ENCODE results near the gene LTF. TPM values are rescaled to one million over a fixed set of nuclear protein-coding genes. Genes with fewer than 3 reads are reported as not detected.

Gene LTF
- total RNA-seq, 2 experiments from 2014 or later: not detected

DNA sequence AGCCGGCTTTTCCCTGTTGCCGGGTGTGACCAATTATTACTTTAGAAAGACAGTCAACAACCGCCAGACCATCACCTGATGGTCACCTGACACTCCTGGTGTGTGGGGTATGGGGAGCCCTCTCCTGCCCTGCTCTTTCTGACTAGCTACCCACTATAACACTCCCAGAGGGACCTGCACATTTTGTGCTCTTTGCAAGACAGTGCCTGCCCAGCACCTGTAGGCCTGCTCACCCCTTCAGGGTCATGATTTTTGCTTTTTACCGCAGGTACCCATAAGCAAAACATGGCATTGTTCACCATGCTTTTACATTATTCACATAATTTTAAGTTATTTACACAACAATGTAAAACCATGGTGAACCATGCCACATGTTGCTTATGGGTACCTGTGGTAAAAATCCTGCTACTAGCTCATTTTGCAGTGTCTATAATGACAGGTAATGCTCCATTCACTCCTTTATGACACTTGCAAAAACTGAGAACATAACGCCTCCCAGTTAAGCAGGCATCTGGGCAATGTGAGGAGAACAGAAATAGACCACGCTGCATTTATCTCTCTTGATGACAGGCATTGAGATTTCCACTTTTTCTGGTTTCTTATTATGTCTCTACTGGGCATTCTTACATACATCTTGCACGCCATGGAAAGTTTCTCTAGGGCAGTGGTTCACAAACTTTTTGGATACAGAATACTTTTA is 47.7 kb downstream of the LTF start:
- no peak for DNase-seq
- TF ChIP-seq, protein P1, sequence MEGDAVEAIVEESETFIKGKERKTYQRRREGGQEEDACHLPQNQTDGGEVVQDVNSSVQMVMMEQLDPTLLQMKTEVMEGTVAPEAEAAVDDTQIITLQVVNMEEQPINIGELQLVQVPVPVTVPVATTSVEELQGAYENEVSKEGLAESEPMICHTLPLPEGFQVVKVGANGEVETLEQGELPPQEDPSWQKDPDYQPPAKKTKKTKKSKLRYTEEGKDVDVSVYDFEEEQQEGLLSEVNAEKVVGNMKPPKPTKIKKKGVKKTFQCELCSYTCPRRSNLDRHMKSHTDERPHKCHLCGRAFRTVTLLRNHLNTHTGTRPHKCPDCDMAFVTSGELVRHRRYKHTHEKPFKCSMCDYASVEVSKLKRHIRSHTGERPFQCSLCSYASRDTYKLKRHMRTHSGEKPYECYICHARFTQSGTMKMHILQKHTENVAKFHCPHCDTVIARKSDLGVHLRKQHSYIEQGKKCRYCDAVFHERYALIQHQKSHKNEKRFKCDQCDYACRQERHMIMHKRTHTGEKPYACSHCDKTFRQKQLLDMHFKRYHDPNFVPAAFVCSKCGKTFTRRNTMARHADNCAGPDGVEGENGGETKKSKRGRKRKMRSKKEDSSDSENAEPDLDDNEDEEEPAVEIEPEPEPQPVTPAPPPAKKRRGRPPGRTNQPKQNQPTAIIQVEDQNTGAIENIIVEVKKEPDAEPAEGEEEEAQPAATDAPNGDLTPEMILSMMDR (IDR thresholded peaks at IDR 0.05): no peak
- Histone ChIP-seq H3K36me3 (ENCODE audit: insufficient read depth, low read length) (no peaks in the 10 kb centered on the region), H3K4me1 (ENCODE audit: insufficient read depth, low read length) (no peaks in the 10 kb centered on the region), H3K27ac (ENCODE audit: low read depth in 1 of 2, low read length in 2 of 2) (no peak overlapping the region), H3K27me3 (ENCODE audit: control insufficient read depth in 1 of 2, insufficient read depth in 2 of 2, low read length in 2 of 2) (no peaks in the 10 kb centered on the region), H3K4me3 (ENCODE audit: low read length) (no peak overlapping the region), H3K9me3 (ENCODE audit: control insufficient read depth in 1 of 2, insufficient read depth in 1 of 2, low read length in 2 of 2) (no peaks in the 10 kb centered on the region)
- Mint-ChIP-seq H3K27me3 (no peaks in the 10 kb centered on the region), H3K9me3 (no peaks in the 10 kb centered on the region), H3K36me3 (ENCODE audit: low read depth) (no peaks in the 10 kb centered on the region), H3K4me3 (no peak overlapping the region), H3K4me1 (ENCODE audit: low read depth) (no peaks in the 10 kb centered on the region), H3K27ac (no peak overlapping the region)
- intact Hi-C loops (cut with DNase I, micrococcal nuclease): no loop called here
- ChIA-PET CTCF (no interaction called here), POLR2A (no interaction called here)
- no peak for ATAC-seq (ENCODE audit: poor library complexity)

DNA sequence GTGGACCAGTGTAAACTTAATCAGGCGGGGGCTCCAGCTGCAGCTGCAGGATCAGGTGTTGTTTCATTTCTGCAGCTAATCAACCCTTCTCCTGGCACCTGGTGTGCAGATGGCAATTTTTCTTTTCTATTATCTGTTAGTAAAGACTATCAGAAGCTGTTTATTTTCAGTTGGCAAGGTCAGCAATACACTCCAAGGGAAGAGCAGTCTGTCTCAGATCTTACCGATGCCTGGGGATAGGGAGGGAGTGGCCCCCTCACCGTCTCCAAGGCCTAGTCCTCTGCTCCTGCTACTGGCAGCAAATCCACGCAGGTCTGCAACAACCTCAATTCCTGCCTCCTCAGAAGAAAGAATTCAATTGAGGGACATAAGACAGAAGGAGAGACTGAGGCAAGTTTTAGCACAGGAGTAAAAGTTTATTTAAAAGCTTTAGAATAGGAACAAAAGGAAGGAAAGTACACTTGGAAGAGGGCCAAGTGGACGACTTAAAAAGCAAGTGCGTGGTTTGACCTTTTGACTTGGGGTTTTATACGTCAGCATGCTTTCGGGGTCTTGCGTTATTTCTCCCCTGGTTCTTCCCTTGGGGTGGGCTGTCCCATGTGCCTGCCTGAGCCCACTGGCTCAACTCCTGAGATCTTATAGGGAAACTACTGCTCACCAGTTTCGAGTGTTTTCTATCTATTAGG is 48.4 kb downstream of the LTF start:
- ATAC-seq (ENCODE audit: poor library complexity): no peak
- H3K27ac Mint-ChIP-seq: no peak overlapping the region
- H3K27me3 ChIP-seq (ENCODE audit: control insufficient read depth in 1 of 2, insufficient read depth in 2 of 2, low read length in 2 of 2): no peaks in the 10 kb centered on the region
- H3K4me1 ChIP-seq (ENCODE audit: insufficient read depth, low read length): no peaks in the 10 kb centered on the region
- no peak overlapping the region for H3K4me3 Mint-ChIP-seq
- H3K27ac ChIP-seq (ENCODE audit: low read depth in 1 of 2, low read length in 2 of 2): no peak overlapping the region
- no peak for DNase-seq
- no peaks in the 10 kb centered on the region for H3K36me3 Mint-ChIP-seq (ENCODE audit: low read depth)
- H3K9me3 ChIP-seq (ENCODE audit: control insufficient read depth in 1 of 2, insufficient read depth in 1 of 2, low read length in 2 of 2): no peaks in the 10 kb centered on the region
- ChIA-PET POLR2A (no interaction called here), CTCF (no interaction called here)
- intact Hi-C loops (cut with DNase I, micrococcal nuclease): no loop called here
- H3K4me1 Mint-ChIP-seq (ENCODE audit: low read depth): no peaks in the 10 kb centered on the region
- TF ChIP-seq, protein P1 (IDR thresholded peaks at IDR 0.05): no peak
- H3K36me3 ChIP-seq (ENCODE audit: insufficient read depth, low read length): no peaks in the 10 kb centered on the region
- no peaks in the 10 kb centered on the region for H3K9me3 Mint-ChIP-seq
- H3K27me3 Mint-ChIP-seq: no peaks in the 10 kb centered on the region
- H3K4me3 ChIP-seq (ENCODE audit: low read length): no peak overlapping the region

DNA sequence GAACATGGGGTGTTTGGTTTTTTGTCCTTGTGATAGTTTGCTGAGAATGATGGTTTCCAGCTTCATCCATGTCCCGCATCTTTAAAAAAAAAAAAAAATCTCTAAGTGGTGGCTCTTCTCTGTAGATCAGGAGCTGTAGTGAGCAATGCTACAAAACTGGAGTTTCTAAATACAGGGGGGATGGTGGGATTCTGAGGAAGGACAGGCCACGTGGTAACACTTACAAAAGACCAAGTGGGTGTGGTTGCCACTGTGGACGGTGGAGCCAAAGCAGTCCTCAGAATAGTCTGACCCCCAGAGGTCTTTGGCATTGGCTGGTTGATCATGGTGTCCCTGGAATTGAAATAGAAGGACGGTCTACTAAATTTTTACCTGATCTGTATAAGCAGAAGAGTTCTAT is 50.0 kb downstream of the LTF start:
- CTCF ChIA-PET: no interaction called here
- H3K9me3 ChIP-seq (ENCODE audit: control insufficient read depth in 1 of 2, insufficient read depth in 1 of 2, low read length in 2 of 2): no peaks in the 10 kb centered on the region
- POLR2A ChIA-PET: no interaction called here
- intact Hi-C loops (cut with DNase I, micrococcal nuclease): no loop called here
- H3K27me3 ChIP-seq (ENCODE audit: control insufficient read depth in 1 of 2, insufficient read depth in 2 of 2, low read length in 2 of 2): no peaks in the 10 kb centered on the region
- no peaks in the 10 kb centered on the region for H3K36me3 ChIP-seq (ENCODE audit: insufficient read depth, low read length)
- ATAC-seq (ENCODE audit: poor library complexity): no peak
- no peaks in the 10 kb centered on the region for H3K9me3 Mint-ChIP-seq
- no peaks in the 10 kb centered on the region for H3K27me3 Mint-ChIP-seq
- no peak for DNase-seq
- no peak overlapping the region for H3K4me3 ChIP-seq (ENCODE audit: low read length)
- H3K36me3 Mint-ChIP-seq (ENCODE audit: low read depth): no peaks in the 10 kb centered on the region
- H3K4me1 Mint-ChIP-seq (ENCODE audit: low read depth): peaks cover 9% of the 10 kb centered on the region
- no peak overlapping the region for H3K27ac ChIP-seq (ENCODE audit: low read depth in 1 of 2, low read length in 2 of 2)
- peaks cover 2% of the 10 kb centered on the region for H3K4me1 ChIP-seq (ENCODE audit: insufficient read depth, low read length)
- TF ChIP-seq, protein P1 (IDR thresholded peaks at IDR 0.05): no peak
- no peak overlapping the region for H3K4me3 Mint-ChIP-seq
- no peak overlapping the region for H3K27ac Mint-ChIP-seq
